Activated CD4-positive, CD25-positive, alpha-beta regulatory T cell treated with anti-CD3 and anti-CD28 coated beads, Interleukin-2, amount 50 U/mL, for 24 hours (primary cell): ENCODE measurements around the gene FILIP1L.

Experiments
- ATAC-seq, 2 donors: fragments of 150-1000 bp; cut with Tn5 transposase; one replicate each; pipeline ENCODE4 v1.10.0; 2021; ENCODE audit warnings: mild to moderate bottlenecking in 1 of 2, moderate library complexity in 1 of 2

The FILIP1L gene

DNA sequence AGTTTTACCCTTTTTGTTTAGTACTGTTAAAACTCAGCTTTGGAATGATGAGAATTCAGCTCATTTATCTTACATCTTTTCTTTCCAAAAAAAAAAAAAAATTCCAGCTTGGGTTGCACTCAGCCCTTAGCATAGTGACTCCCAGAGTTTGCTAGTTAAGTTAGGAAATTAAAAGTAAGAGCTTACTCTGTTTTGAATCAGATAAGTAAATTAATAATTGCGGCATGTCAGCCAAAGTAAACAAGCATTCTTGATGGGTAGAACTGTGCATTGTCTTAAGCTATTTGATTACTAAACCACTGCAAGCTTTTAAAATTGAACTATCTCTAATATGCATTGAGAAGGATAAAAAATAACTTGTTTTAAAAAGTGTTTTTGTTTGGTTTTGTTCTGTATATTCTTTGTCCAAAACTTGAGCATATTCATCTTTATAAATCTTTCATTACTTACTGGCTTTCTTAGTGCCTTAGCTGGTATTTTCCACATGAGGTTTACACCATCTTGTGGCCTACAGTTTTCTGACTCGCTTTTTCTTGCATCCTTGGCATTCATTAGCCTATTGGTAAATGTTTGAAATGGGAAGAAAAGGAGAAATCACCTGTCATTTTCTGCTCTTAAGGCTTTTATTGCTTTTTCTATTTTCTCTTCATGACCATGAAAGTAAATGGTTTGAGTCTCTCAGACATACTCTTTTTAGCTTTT lies 107.6 kb downstream of the FILIP1L start:
- no peak for ATAC-seq

DNA sequence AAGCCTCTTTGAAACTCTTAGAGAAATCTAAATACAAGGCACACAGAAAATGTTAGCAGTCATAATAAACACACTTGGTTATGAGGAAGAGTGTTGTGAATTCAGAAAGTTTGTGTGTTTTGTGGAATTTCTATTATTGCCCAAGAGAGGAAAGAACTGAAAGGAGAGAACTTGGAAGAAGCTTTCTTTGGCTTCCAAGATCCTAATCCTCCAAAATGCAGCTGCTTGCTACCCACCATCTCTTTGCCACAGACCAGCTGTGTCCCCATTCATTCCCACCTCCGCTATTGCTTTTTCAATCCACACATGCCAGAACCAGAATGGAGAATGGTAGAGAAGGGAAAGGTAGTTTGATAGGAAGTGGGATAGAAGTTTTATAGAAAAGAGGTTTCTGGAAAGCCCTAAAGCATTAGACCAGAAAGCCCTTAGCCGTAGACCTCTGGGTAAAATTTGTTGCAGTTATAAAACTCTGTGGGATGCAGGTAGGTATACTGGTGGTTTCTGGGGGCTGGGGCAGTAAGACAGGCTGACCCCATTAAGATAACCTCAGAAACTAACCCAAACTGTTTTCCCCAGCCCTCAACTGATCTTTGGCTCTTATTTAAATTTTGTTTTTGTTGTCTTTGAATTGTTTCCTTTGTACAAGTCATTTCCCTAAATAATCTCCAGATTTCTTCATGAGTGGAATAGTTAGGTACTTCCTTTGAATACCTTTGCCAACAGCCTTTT lies 108.5 kb downstream of the FILIP1L start:
- no peak for ATAC-seq

- no peak for ATAC-seq
Observed at GRCh38 chr3:100004931-100005330, 109.4 kb downstream of the FILIP1L start.

DNA sequence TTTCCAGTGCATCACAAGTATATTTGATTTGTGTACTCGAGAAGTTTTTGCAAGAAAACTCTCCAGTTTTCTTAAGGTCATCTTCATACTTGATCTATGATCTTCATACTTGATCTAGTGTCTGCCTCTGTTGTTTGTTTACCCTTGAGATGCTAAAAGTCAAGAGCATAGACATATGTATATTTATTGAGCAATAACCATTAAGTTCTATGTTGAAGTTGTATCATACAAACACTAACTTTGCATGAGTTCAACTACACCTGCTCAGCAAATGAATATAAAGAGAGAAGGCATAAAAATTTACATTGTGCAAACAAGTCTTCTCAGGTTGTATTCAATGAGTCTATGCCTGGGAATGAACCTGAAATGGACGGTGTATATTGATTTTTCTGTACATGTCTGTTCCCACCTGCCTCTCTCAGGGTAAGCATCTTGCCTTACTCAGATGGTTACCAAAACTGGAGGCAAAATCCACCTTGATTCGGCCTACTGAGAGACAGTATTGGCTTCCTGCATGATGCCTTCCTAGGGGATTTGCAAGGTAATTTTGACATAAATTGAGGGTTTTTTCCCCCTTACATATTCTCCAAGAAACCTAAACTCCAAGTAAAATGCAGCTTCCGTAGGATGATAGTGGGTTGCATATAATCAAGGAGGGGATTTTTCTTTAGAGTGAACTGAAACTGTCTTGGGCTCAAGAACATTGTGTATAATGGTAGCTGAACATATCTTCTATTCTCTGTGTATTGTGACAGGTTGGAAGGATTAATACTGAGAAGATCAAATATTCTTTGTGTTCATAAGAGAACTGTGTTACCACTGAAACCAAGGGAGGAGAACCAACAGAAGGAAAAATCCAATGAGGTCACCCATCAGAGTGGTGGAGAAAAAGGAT lies 110.4 kb downstream of the FILIP1L start:
- ATAC-seq, result no peak

DNA sequence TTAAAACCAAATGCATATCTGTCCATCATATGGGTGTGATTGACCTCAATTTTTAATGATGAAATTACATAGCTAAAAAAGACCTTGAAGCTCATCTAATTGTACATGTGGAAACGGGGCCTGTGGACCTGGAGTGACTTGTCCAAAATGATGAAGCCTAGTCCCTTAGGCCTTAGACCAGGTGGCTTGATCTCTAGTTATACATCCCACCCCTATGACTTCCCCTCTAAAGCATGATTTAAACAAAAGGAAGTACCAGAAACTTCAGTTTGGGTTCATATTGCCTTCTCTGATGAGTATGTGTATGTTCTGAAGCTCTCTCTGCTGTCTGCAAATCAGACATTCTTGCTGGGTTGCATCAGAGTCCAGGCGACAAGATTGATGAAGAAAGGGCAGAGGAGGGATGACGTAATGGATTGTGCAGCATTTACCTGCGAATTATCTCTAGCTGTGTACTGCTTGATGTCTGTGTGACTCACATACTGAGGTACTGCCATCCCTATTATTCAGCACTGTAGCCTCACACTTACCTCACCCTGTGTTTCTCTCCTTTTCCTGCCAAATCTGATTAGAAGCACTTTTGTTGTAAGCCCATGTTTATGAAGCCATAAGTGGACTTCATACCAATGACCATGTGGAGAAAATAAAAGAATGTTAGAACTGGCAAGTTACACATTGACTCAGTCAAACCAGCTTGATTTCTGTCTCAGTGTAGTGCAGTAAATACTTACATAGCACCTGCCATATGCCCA lies 111.5 kb downstream of the FILIP1L start:
- peak in 1 of 2 donors; percentile 38 for ATAC-seq

GRCh38 chr3:100001526-100002270 lies 112.6 kb downstream of the FILIP1L start:
- ATAC-seq, result no peak

- ATAC-seq, result no peak
Observed at GRCh38 chr3:100001083-100001482, 113.2 kb downstream of the FILIP1L start.

GRCh38 chr3:99999536-99999935 lies 114.8 kb downstream of the FILIP1L start:
- ATAC-seq, result no peak

GRCh38 chr3:99997293-99997692 lies 117.0 kb downstream of the FILIP1L start:
- ATAC-seq, result no peak

DNA sequence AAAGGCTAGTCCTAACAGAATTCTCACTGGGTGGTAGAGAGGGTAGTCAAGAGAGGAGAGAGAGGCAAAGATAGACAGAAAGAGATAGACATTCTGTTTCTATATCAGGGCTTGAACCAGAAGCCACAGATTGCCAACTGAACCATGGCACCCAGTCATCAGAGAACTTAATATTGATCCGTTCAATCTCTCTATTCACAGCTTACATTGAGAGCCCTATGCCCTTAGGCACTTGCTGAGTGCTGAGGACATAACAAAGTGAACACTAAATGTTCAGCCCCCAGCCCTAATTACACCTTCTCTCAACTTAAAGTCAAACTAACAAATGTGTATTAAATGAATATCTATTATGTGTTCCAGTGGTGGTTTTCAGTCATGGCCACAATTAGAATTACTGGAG lies 124.1 kb downstream of the FILIP1L start:
- ATAC-seq, result no peak

GRCh38 chr3:99984668-99985067 lies 129.6 kb downstream of the FILIP1L start:
- ATAC-seq, result no peak

GRCh38 chr3:99984139-99984538 lies 130.2 kb downstream of the FILIP1L start:
- ATAC-seq, result no peak

GRCh38 chr3:99982650-99983049 lies 131.7 kb downstream of the FILIP1L start:
- no peak for ATAC-seq

GRCh38 chr3:99981138-99981537 lies 133.2 kb downstream of the FILIP1L start:
- no peak for ATAC-seq

GRCh38 chr3:99980606-99981005 lies 133.7 kb downstream of the FILIP1L start:
- no peak for ATAC-seq

DNA sequence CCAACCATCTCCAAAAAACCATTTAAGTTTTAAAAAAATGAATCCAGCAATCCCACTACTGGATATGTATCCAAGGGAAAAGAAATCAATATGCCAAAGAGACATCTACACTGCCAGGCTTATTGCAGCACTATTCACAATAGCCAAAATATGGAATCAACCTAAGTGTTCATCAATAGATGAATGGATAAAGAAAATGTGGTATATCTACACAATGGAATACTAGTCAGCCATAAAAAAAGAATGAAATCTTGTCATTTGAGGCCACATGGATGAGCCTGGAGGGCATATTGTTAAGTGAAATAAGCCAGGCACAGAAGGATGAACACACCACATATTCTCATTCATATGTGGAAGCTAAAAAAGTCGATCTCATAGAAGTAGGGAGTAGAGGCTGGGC lies 136.1 kb downstream of the FILIP1L start:
- ATAC-seq, result no peak

DNA sequence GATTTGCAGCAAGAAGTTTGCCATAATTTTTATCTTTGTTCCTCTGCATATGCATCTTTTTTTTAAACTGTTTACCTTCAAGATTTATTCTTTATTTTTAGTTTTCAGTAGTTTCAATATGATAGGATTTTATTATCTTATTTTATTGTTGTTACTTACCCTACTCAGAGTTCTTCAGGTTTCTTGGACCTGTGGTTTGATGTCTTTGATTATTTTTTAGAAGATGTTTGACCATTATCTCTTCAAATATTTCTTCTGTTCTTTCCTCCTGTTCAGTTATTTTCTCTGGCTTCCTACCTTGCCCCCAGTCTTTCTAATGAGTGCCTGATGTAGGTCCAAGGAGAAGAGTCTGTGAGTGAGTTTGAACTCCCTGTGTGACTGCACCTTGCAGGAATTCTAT lies 137.7 kb downstream of the FILIP1L start:
- ATAC-seq, result no peak

- ATAC-seq, result no peak
Observed at GRCh38 chr3:99974989-99975388, 139.3 kb downstream of the FILIP1L start.

DNA sequence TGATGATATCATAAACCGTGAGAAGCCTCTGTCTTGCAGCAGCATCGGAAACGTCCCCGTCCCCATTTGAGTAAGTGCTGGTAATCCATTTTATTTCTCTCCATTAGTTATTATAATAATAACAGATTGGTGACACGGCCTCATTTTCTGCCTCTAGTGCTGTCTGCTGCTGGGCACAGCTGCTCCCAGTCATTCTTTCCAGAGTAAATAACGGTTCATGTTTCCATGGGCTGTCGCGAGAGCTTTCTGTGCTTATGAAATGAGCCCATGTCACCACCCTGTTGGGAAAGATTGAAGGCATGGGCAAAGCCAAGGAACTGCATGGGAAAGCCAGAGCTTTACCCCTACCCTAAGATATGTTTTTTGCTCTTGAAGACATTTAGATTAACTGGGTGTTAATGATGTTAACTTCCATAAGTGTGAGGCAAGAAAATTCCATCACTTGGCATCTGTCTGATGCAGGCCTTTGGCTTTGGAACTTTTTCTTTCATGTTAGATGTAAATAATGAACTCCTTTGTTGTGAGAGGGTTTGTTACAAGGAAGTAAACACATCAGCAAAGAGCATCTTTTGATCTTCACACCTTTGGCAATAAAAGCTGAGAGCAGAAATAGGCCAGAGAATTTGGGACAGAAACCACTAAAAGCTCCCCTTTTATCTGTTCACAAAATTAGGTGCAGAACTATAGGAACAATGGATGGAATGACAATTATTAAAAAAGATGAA lies 141.8 kb downstream of the FILIP1L start:
- no peak for ATAC-seq

DNA sequence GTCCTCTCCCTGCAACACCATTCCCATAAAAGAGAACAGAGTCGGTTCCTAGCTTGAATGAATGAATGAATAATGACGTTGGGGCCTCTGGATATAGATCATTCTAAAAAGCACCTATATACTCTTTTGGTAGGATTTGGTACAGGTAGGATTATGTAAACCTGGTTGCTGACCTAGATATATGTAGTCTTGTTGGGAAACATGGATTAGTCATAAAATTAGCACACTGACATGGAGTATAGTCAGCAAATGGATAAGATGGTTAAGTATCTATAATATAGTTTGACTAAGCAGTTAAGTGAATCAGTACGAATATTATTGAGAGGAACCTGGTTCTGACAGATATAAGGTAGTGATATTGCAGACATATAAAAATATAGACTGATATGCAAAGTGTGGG lies 142.5 kb downstream of the FILIP1L start:
- no peak for ATAC-seq

GRCh38 chr3:99970198-99970597 lies 144.1 kb downstream of the FILIP1L start:
- ATAC-seq, result peak in 1 of 2 donors; percentile 33
